ENCODE data around the gene GRIK1. TPM values are rescaled to one million over a fixed set of nuclear protein-coding genes. Genes with fewer than 3 reads are reported as not detected.

Gene GRIK1
- polyA plus RNA-seq, 3 donors: not detected

GRCh38 chr21:29748391-29749167, 191.2 kb downstream of the GRIK1 start:
- no peak overlapping the region for H2AFZ ChIP-seq (ENCODE audit: insufficient read depth, low read depth, low read length, poor library complexity, severe bottlenecking)
- no peaks in the 10 kb centered on the region for H4K20me1 ChIP-seq (ENCODE audit: insufficient read depth, low read length)
- no peaks in the 10 kb centered on the region for H3K4me1 ChIP-seq (ENCODE audit: control insufficient read depth in 1 of 2, insufficient read depth in 2 of 2, low read length in 2 of 2)
- 93% methylated on average over 2 of the region's 8 CpGs for WGBS (ENCODE audit: insufficient coverage)
- no peak overlapping the region for H3K27ac ChIP-seq (ENCODE audit: low read depth in 1 of 2, low read length in 2 of 2)
- H3K4me3 Mint-ChIP-seq: no peak overlapping the region
- H3K27me3 ChIP-seq (ENCODE audit: control insufficient read depth in 2 of 2, insufficient read depth in 2 of 2, low read length in 2 of 2): no peaks in the 10 kb centered on the region
- H3K36me3 Mint-ChIP-seq: no peaks in the 10 kb centered on the region
- H3K79me2 ChIP-seq (ENCODE audit: insufficient read depth, low read length): no peaks in the 10 kb centered on the region
- no peak for DNase-seq
- no peaks in the 10 kb centered on the region for H3K4me1 Mint-ChIP-seq
- intact Hi-C loops (cut with micrococcal nuclease): no loop called here
- no peak overlapping the region for H3K27ac Mint-ChIP-seq
- H3K9me3 ChIP-seq (replicated peaks in 1 of 2; ENCODE audit: control insufficient read depth in 1 of 2, insufficient read depth in 1 of 2, low read length in 2 of 2): no peaks in the 10 kb centered on the region
- H3K9ac ChIP-seq (ENCODE audit: insufficient read depth, low read length, poor library complexity, severe bottlenecking): no peak overlapping the region
- TF ChIP-seq CTCF (IDR thresholded peaks at IDR 0.05): no peak
- H3K27me3 Mint-ChIP-seq (ENCODE audit: low read depth in 3 of 3): peaks cover 0 to 5% (median 2%) of the 10 kb centered on the region in 3 donors
- H3K4me2 ChIP-seq (replicated peaks; ENCODE audit: extremely low read depth, low read length, poor library complexity, severe bottlenecking): no peak overlapping the region
- H3K36me3 ChIP-seq (replicated peaks in 1 of 2; ENCODE audit: control insufficient read depth in 1 of 2, insufficient read depth in 2 of 2, low read length in 2 of 2): no peaks in the 10 kb centered on the region
- H3K9me3 Mint-ChIP-seq: peaks cover 0 to 6% (median 0%) of the 10 kb centered on the region in 7 donors
- no peak overlapping the region for H3K4me3 ChIP-seq (replicated peaks in 1 of 3; ENCODE audit: low read depth in 2 of 3, low read length in 3 of 3)

- WGBS (ENCODE audit: insufficient coverage): no CpG with 5 or more reads among the region's 2 CpGs
- Histone ChIP-seq H3K27me3 (ENCODE audit: control insufficient read depth in 2 of 2, insufficient read depth in 2 of 2, low read length in 2 of 2) (no peaks in the 10 kb centered on the region), H2AFZ (ENCODE audit: insufficient read depth, low read depth, low read length, poor library complexity, severe bottlenecking) (no peak overlapping the region), H3K4me1 (ENCODE audit: control insufficient read depth in 1 of 2, insufficient read depth in 2 of 2, low read length in 2 of 2) (peaks cover 8 to 15% of the 10 kb centered on the region in 2 donors), H3K9me3 (replicated peaks in 1 of 2; ENCODE audit: control insufficient read depth in 1 of 2, insufficient read depth in 1 of 2, low read length in 2 of 2) (no peaks in the 10 kb centered on the region), H3K4me2 (replicated peaks; ENCODE audit: extremely low read depth, low read length, poor library complexity, severe bottlenecking) (no peak overlapping the region), H3K4me3 (replicated peaks in 1 of 3; ENCODE audit: low read depth in 2 of 3, low read length in 3 of 3) (no peak overlapping the region), H3K79me2 (ENCODE audit: insufficient read depth, low read length) (no peaks in the 10 kb centered on the region), H3K36me3 (replicated peaks in 1 of 2; ENCODE audit: control insufficient read depth in 1 of 2, insufficient read depth in 2 of 2, low read length in 2 of 2) (no peaks in the 10 kb centered on the region), H3K27ac (ENCODE audit: low read depth in 1 of 2, low read length in 2 of 2) (no peak overlapping the region), H3K9ac (ENCODE audit: insufficient read depth, low read length, poor library complexity, severe bottlenecking) (no peak overlapping the region), H4K20me1 (ENCODE audit: insufficient read depth, low read length) (no peaks in the 10 kb centered on the region)
- H3K9me3 Mint-ChIP-seq: peaks cover 0 to 2% (median 0%) of the 10 kb centered on the region in 7 donors
- intact Hi-C loops (cut with micrococcal nuclease): no loop called here
- H3K36me3 Mint-ChIP-seq: no peaks in the 10 kb centered on the region
- H3K27me3 Mint-ChIP-seq (ENCODE audit: low read depth in 3 of 3): peaks cover 0 to 2% (median 0%) of the 10 kb centered on the region in 3 donors
- TF ChIP-seq CTCF (IDR thresholded peaks at IDR 0.05): no peak
- peaks cover 8% of the 10 kb centered on the region for H3K4me1 Mint-ChIP-seq
- DNase-seq: no peak
- H3K4me3 Mint-ChIP-seq: no peak overlapping the region
- H3K27ac Mint-ChIP-seq: no peak overlapping the region
Measured at GRCh38 chr21:29741761-29742160, 198.0 kb downstream of the GRIK1 start.
